BJ (cell line): ENCODE results near the gene SUMF1. TPM values are rescaled to one million over a fixed set of nuclear protein-coding genes. Genes with fewer than 3 reads are reported as not detected.

Source experiments
- CTCF ChIA-PET: fragments of 350-600 bp; formaldehyde crosslinking; extraction: SDS; loops from one replicate; lab custom pipeline; 2021; ENCODE audit warnings: antibody characterized with exemption, inconsistent platforms; lab: Yijun Ruan, JAX
- POLR2A ChIA-PET: fragments of 300-600 bp; sonication (Branson Sonifier 250); formaldehyde crosslinking; extraction: SDS; loops from one replicate; lab custom pipeline; 2021; ENCODE audit warnings: antibody characterized with exemption; lab: Charles Lee
- DNase-seq: peaks from one replicate; pipeline ENCODE4 v3.0.0-alpha.2; 2011; ENCODE audit warnings: low read depth
- H3K27me3 ChIP-seq: 2 replicates; pipeline ENCODE4 v1.6.0; 2011; ENCODE audit warnings: low read length; ENCODE audit not compliant: control insufficient read depth, insufficient read depth
- H3K36me3 ChIP-seq: 2 replicates; pipeline ENCODE4 v1.5.1; 2011; ENCODE audit warnings: low read length; ENCODE audit not compliant: control insufficient read depth, insufficient read depth
- H3K4me3 ChIP-seq: 2 replicates; pipeline ENCODE4 v1.5.1; 2011; ENCODE audit warnings: low read depth, mild to moderate bottlenecking, control low read depth, low read length
- CTCF ChIP-seq: IDR thresholded peaks from 2 replicates; pipeline ENCODE4 v1.5.1; 2011; ENCODE audit warnings: low read depth, mild to moderate bottlenecking, control low read depth, inconsistent platforms, low read length, moderate library complexity; ENCODE audit not compliant: insufficient read depth
- polyA plus RNA-seq: library from polyadenylated mRNA; depleted of rRNA; stranded (reverse); fragments of >200 nt; gene quantifications from 2 replicates; pipeline ENCODE4 v1.2.3, GENCODE V29; 2011

SUMF1 gene
- polyA plus RNA-seq, 1 experiment, result 57.6 TPM

GRCh38 chr3:4425055-4425454, 42.0 kb downstream of the SUMF1 start:
- Histone ChIP-seq H3K4me3 (no peak overlapping the region), H3K36me3 (no peaks in the 10 kb centered on the region), H3K27me3 (no peaks in the 10 kb centered on the region)
- POLR2A ChIA-PET, result no interaction called here
- CTCF ChIA-PET, result no interaction called here
- no peak for DNase-seq
- no peak for TF ChIP-seq CTCF

GRCh38 chr3:4421121-4421520, 45.9 kb downstream of the SUMF1 start:
- DNase-seq, result no peak
- ChIA-PET CTCF (no interaction called here), POLR2A (no interaction called here)
- H3K27me3 ChIP-seq, result no peaks in the 10 kb centered on the region
- no peaks in the 10 kb centered on the region for H3K36me3 ChIP-seq
- TF ChIP-seq CTCF, result no peak
- H3K4me3 ChIP-seq, result no peak overlapping the region

- Histone ChIP-seq H3K4me3 (no peak overlapping the region), H3K27me3 (no peaks in the 10 kb centered on the region), H3K36me3 (no peaks in the 10 kb centered on the region)
- no peak for TF ChIP-seq CTCF
- ChIA-PET CTCF (no interaction called here), POLR2A (no interaction called here)
- DNase-seq, result no peak
Observed at GRCh38 chr3:4419920-4420319, 47.1 kb downstream of the SUMF1 start.

GRCh38 chr3:4419386-4419785, 47.7 kb downstream of the SUMF1 start:
- Histone ChIP-seq H3K27me3 (no peaks in the 10 kb centered on the region), H3K36me3 (no peaks in the 10 kb centered on the region), H3K4me3 (no peak overlapping the region)
- CTCF ChIA-PET, result no interaction called here
- no peak for TF ChIP-seq CTCF
- POLR2A ChIA-PET, result no interaction called here
- DNase-seq, result no peak

GRCh38 chr3:4418156-4418555, 48.9 kb downstream of the SUMF1 start:
- Histone ChIP-seq H3K27me3 (no peaks in the 10 kb centered on the region), H3K4me3 (no peak overlapping the region), H3K36me3 (0 out of 2 replicates have a peak, but pooled peaks cover under 1% of the 10 kb centered on the region)
- CTCF ChIA-PET, result no interaction called here
- POLR2A ChIA-PET, result no interaction called here
- no peak for TF ChIP-seq CTCF
- DNase-seq, result no peak
